Measurements from ENCODE around the gene RFT1. TPM values are rescaled to one million over a fixed set of nuclear protein-coding genes. Genes with fewer than 3 reads are reported as not detected.
"Not testable (repeated sequence)": the region's sequence is repeated elsewhere in the genome, so short reads cannot be mapped to it uniquely, and the experiment has no call there.

Gene RFT1
- total RNA-seq, 6 experiments from 2014 or later: 9.3 to 12.4 (median 10.4) TPM

- no peak overlapping the region for H3K27ac ChIP-seq
- H3K4me1 ChIP-seq: peaks cover 0 to 5% (median 0%) of the 10 kb centered on the region in 4 donors
- H3K4me3 ChIP-seq: no peak overlapping the region
- no peaks in the 10 kb centered on the region for H3K27me3 ChIP-seq
- no peak for ATAC-seq
- 100% methylated on average over 1 of the region's 3 CpGs for WGBS (ENCODE audit: insufficient coverage, low coverage, low lambda C conversion rate, missing lambda C conversion rate)
- no peak for DNase-seq
- H3K9me3 ChIP-seq: no peaks in the 10 kb centered on the region
- intact Hi-C loops (cut with DNase I): no loop called here
- TF ChIP-seq POLR2A (IDR thresholded peaks at IDR 0.05) (no peak), CTCF (IDR thresholded peaks at IDR 0.05) (no peak)
- no peaks in the 10 kb centered on the region for H3K36me3 ChIP-seq
These were observed 62.7 kb downstream of the RFT1 start for GRCh38 chr3:53067567-53067966.

- H3K4me3 ChIP-seq: no peak overlapping the region
- ATAC-seq (no peak), DNase-seq (no peak)
- H3K27ac ChIP-seq: no peak overlapping the region
- intact Hi-C loops (cut with DNase I): no loop called here
- no peaks in the 10 kb centered on the region for H3K9me3 ChIP-seq
- H3K27me3 ChIP-seq: no peaks in the 10 kb centered on the region
- no peaks in the 10 kb centered on the region for H3K36me3 ChIP-seq
- WGBS (ENCODE audit: insufficient coverage, low coverage, low lambda C conversion rate, missing lambda C conversion rate): 83% methylated on average over 7 of the region's 7 CpGs
- H3K4me1 ChIP-seq: no peaks in the 10 kb centered on the region
- no peak for TF ChIP-seq POLR2A (IDR thresholded peaks at IDR 0.05)
- no peak for TF ChIP-seq CTCF (IDR thresholded peaks at IDR 0.05)
These were observed 64.3 kb downstream of the RFT1 start for GRCh38 chr3:53065841-53066480.

GRCh38 chr3:53062905-53063304 lies 67.3 kb downstream of the RFT1 start:
- Histone ChIP-seq H3K4me3 (no peak overlapping the region), H3K4me1 (no peaks in the 10 kb centered on the region), H3K27ac (no peak overlapping the region), H3K36me3 (no peaks in the 10 kb centered on the region), H3K9me3 (no peaks in the 10 kb centered on the region), H3K27me3 (no peaks in the 10 kb centered on the region)
- DNase-seq (no peak), ATAC-seq (no peak)
- TF ChIP-seq CTCF (IDR thresholded peaks at IDR 0.05): no peak
- TF ChIP-seq POLR2A (IDR thresholded peaks at IDR 0.05): no peak
- intact Hi-C loops (cut with DNase I): no loop called here
- WGBS (ENCODE audit: insufficient coverage, low coverage, low lambda C conversion rate, missing lambda C conversion rate): 100% methylated on average over 2 of the region's 2 CpGs

- no peak overlapping the region for H3K4me3 ChIP-seq
- 100% methylated on average over 1 of the region's 2 CpGs for WGBS (ENCODE audit: insufficient coverage, low coverage, low lambda C conversion rate, missing lambda C conversion rate)
- H3K27ac ChIP-seq: no peak overlapping the region
- ATAC-seq (peak; percentile 60 to 81 (median 73)), DNase-seq (no peak)
- H3K36me3 ChIP-seq: no peaks in the 10 kb centered on the region
- intact Hi-C loops (cut with DNase I): no loop called here
- no peaks in the 10 kb centered on the region for H3K4me1 ChIP-seq
- no peaks in the 10 kb centered on the region for H3K9me3 ChIP-seq
- H3K27me3 ChIP-seq: no peaks in the 10 kb centered on the region
- TF ChIP-seq CTCF (IDR thresholded peaks at IDR 0.05): peak; percentile 20 to 29 (median 26)
- no peak for TF ChIP-seq POLR2A (IDR thresholded peaks at IDR 0.05)
These were observed 73.8 kb downstream of the RFT1 start for GRCh38 chr3:53056442-53056841.

- H3K27ac ChIP-seq; DNase-seq; ATAC-seq; H3K4me3 ChIP-seq; H3K4me1 ChIP-seq; H3K27me3 ChIP-seq; H3K36me3 ChIP-seq; H3K9me3 ChIP-seq; intact Hi-C loops (cut with DNase I): not testable (repeated sequence)
- WGBS (ENCODE audit: insufficient coverage, low coverage, low lambda C conversion rate, missing lambda C conversion rate): 75% methylated on average over 2 of the region's 7 CpGs
These were observed 76.0 kb downstream of the RFT1 start for GRCh38 chr3:53054233-53054632.
